HG03139 (cell line): ENCODE measurements around the gene MYH9.

ENCODE experiments used
- ATAC-seq: cut with Tn5 transposase; IDR thresholded peaks from one replicate; pipeline ENCODE4 v1.9.1; 2021; ENCODE audit not compliant: unreplicated experiment

Gene MYH9

DNA sequence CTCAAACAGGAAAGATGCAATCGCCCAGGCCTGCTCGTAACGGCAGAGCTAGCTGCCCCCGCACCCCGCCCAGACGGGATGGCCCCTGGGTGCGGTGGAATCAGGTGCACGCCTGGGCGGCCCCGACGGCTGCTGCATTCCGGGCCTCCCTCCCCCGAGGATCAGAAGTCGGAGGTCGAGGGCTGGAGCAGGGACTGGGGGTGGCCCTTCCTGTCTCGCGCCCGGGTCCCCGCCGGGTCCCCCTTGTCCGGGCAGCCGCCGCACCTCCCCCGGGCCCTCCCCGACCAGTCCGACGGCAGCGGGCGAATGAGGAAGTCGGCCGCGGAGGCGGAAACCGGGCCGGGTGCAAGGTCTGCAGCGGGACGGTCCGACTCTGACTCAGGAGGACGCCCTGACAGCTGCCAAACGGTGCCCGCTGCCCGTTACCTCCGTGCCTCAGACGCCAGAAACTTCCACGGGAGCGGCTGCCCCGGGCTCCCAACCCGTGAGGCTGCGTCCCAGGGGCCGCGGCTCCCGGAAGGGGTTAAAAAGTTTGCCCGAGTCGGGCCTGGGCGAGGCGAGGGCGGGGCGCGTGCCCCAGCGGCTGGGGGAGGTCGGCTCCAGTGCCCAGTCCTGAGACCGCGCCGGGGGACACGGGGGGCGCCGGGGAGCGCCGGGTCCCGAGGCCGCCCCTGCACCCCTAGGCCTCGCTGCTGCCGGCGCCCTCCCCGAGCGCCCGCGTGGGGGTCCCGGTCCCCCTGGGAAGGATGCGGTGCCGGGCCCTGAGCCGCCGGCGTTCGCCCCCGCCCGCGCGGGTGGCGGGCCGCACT is 663 bp downstream of the MYH9 start:
- no peak for ATAC-seq

DNA sequence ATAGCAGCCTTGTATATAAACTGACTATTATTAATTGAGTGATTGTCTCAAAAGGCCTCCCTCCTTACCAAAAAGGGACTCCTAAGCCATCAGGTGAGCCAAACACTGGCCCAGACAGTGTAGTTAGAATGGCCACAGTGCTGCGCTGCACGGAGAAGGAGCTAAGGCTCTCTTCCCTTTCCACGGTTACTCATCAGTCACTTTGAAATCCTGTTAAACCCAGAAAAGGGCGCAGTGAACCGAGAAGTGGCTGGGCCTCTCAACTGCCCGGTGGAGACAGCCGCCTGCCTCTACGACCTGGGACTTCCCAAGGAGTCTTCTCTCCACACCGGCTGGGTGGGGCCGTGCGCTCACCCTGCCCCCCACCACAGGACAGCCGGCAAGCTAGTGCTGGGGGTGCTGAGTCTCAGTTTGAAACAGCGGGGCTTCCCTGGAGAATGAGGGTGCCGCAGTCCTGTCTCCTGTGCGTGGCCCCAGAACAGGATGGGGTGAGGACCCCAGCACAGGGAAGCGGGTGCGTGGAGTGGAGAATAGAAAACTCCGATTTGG is 1.3 kb downstream of the MYH9 start:
- ATAC-seq: no peak

DNA sequence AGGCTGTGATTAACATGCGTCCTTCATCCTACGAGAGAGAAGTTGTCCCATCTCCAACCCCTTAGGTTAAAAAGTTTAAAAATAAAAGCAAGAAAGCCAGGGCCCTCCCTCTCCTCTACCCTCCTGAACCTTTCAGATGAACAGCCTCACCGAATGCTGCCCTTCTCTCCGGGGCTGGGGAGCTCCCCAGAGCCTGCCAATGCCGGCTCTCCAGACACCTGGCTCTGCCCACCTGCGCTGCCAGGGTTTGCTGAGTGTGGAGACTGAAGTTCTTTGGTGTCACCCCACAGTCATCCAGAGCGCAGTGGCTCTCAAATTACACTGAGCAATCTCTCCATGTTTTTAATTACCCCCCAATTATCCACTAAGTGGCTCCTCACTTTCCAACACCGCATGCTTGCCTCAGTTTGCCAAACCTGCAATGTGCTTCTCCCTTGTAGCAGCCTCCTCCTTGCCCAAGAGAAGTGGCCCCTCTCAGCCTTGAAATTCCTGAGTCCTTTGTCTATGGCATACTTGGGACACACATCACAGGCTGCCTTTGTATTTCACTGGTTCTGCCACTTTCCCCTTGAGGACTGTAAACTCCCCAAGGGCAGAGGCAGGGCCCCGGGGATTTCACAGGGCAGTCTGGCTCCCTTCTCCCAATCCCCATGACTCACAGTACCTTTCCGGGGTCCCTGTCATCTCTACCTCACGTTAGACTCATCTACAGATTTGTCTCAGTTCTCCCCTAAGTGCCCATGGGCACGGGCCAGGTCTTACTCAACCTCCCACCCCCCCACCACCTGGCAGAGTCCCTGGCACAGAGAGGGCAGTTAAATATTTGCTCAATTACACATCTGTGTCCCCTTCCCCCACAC is 2.0 kb downstream of the MYH9 start:
- ATAC-seq: no peak

DNA sequence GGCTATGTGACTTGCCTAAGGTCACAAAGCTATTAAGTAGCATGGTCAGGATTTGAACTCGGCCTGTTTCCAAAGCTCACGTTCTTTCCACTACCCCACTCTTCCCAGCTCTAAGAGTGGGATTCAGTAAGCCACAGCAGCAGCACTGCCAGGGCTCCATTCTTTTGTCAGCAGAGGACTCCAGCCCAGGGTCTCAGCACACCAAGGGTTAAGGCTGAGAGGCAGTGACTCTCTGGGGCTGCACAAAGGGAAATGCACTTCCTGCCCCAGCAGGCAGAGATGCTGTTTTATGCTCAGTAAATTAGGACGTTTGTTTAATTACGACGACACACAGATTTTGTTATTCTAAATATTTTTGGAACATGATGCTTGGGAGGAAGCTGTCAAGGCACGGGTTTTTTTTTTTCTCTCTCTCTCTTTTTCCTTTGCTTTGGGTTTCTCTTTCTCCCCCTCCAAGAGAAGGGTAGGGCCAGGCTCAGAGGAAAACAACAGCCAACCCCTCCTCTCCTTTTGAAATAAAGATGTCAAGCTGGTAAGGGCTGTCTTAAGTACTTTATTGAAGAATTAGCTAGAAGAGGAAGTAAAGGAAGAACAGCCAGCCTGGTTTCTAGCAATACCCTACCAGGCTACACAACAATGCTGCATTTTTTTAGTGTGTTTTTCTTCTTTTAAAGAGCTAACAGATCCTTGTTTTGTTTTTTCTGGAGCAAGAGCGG is 2.8 kb downstream of the MYH9 start:
- no peak for ATAC-seq

DNA sequence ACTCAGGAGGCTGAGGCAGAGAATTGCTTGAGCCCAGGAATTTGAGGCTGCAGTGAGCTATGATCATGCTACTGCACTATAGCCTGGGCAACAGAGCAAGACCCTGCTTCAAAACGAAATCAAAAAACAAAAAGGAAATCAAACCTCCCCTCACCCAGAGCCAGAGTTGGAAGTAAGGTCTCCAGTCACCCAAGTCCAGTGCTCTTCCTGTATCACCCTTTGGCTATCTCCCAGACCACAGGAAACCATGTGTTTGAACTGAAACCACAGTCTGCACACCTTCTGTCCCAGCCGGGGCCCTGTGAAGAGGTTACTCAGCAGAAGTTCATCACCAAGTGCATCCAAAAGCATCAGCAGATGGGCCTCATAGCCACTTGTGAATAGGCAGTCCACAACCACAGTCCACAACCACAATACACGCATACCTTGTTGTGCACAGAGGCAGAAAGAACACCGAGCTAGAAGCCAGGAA is 4.6 kb downstream of the MYH9 start:
- no peak for ATAC-seq

DNA sequence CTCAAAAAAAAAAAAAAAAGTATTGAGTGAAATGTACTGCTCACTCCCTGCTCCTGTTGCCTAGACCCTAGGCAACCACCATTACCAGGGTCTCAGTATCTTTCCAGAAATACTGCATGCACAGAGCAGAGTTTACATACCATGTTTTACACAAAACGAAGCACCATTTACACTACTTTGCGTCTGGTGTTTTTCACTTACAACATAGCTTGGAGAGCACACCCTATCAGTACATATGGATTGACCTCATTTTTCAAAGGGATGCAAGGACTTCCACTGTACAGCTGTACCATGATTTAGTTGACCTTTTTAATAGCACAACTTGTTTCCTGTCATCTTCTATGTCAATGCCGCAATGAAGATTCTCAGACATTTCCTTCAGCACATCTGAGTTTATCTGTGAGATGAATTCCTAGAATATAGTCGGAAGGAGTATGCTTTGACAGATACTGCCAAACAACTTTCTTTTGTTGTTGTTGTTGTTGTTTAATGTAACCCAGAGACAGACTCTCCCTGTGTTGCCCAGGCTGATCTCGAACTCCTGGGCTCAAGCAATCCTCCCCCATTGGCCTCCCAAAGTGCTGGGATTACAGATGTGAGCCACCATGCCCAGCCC is 6.1 kb downstream of the MYH9 start:
- ATAC-seq: no peak

DNA sequence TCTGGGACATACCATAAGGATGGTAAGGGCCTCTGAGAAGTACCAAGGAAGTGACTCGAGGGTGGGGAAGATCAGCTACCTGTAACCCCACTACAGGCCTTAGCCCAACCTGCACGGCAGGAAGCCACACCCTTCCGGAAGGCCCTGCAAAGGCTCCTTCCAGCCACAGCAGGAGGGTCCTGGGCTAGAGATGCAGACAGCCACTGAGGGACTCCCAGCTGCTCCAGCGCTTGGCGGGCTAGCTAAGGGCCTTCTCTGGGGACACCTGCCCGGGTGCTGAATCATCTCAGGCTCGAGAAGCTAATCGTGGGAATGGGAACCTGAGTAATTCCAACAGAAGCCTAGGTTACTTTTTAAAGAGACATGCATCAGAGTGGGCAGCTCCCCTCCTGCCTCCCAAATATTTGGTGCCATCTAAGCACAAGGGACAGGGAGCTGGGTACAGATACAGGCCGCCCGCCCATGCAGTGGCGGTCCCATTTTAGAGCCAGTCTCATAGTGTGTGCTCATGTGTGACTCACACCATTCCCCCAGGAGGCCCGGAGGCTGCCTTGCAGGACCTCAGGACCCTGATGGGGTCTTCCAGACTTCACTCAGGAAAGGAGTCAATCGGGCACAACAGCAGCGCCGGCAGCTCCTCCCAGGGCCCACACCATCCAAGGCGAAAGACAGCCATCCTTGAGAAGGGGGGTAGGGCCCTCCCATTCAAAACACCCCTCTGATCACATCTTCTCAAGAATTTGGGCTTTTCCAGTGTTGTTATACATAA is 8.0 kb downstream of the MYH9 start:
- no peak for ATAC-seq

DNA sequence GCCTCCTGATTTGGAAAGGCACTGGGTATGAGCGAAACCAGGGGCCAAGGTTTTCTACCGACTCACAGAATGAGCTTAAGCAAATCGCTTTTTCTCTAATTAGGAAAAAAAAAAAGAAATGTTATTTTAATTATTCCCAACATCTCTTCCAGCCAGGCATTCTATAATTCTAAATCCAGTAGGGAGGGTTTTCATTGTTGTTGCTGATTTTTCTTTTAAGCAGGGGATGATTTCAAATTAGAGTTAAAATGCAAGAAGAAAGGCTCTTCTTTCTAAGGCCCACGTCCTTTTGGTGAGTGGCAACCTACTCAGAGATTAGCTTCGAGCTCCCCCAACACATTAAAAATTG is 8.9 kb downstream of the MYH9 start:
- no peak for ATAC-seq

DNA sequence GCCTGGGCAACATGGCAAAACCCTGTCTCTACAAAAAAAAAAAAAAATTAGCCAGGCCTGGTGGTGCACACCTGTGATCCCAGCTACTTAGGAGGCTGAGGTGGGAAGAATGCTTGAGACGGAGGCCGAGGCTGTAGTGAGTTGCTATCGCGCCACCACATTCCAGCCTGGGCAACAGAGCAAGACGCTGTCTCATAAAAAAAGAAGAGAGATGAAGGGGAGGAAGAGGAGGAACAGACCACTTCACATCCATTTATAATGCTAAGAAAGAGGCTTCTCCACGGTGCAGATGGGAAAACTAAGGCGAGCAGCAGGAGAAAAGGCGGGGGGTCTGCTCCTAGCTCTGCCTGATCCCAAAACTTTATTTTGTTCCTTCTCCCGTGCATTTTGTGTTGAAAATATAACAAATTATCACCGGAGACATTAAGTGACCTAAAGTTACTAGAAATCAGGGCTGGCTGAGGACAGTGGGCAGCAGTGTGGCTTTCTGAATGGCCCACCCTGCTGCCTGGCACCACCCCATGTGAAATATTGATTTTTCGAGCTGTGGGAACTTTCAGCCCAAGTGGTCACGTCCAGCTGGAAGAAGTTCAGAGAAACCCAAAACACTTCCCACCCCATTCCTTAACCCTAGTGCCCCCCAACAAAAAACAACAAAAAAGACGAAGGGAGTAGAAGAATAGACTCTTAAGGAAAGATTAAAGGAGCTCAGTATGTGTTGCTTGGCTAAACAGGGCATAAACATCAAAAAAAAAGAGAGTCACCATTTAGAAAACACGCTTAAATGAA is 9.5 kb downstream of the MYH9 start:
- no peak for ATAC-seq

DNA sequence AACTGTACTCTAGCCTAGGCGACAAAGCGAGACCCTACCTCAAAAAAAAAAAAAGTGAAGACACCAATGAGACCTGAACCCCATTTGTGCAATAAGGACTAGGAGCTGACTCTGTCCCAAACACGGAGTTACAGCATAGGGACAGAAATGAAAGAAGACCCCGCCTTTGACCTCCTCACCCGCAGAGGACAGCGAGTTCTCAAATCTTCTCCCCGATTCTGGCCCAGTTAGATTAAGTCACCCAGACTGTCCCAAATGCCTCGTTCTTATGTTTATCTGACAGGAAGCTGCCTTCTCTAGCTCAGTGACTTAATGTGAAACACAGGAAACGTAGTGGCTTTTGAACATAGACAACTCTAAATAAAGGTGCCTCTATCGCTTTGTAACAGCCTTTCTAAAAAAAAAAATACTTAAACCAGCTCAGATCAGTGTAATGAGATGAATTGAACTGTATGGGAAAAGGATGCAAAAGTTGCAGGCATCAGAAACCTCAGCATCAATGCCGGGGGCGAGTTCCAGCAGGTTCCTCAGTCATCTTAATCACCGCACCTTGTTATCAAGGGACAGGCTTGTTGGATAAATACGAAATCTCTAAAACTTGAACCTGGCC is 10.6 kb downstream of the MYH9 start:
- no peak for ATAC-seq

DNA sequence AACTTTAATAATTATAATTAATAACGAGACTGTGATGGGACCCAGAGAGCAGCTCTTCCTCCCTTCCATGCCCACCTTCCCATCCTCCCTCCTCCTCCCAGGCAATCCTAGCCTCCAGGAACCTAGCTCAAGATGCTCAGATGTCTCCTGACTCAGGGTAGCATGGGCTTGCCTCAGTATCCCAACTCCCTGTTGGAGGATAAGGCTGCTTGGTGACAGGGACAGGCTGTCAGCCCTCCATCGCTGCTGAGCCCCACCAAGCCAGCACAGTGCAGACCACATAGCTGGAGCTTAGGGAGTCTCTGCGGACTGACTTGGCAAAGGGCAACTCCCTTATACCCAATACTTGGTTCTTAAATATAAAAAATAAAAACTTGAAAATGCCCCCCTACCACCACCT is 11.5 kb downstream of the MYH9 start:
- ATAC-seq: no peak

DNA sequence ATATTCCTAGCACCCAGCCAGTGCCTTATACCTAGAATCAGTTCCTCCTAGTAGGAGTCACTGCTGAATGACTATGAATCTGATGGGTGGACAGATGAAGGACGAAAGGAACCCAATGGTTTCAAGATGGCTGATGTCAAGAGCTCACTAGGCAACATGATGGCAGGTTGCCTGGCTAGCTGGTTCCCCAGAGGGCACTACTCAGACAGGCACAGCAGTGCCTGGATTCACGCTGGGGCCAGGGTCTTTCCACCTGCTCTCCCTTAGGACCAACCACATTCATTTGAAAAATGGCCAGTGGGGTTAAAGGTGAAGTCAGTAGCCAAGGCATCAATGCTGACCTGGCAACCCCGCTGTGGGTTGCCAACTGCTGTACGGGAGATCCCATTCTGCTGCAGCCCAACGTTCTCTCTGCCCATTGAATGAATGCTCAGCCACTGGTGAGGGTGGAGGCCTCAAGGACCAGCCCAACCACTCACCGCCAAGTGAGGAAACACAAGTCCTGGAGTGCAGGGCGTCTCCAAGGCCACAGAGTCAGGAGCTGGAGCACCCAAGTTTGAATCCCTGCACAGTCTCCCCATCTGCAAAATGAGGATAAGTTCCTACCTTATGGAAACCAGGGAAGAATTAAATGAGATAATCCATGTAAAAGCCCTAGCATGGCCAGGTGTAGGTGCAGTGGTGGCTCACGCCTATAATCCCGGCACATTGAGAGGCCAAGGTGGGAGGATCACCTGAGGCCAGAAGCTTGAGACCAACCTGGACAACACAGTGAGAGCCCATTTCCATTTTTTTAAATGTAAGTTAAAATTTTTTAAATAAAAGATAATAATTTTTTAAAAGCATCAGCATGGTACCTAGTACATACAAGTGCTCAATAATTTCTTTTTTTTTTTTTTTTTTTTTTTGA is 12.4 kb downstream of the MYH9 start:
- ATAC-seq: no peak

DNA sequence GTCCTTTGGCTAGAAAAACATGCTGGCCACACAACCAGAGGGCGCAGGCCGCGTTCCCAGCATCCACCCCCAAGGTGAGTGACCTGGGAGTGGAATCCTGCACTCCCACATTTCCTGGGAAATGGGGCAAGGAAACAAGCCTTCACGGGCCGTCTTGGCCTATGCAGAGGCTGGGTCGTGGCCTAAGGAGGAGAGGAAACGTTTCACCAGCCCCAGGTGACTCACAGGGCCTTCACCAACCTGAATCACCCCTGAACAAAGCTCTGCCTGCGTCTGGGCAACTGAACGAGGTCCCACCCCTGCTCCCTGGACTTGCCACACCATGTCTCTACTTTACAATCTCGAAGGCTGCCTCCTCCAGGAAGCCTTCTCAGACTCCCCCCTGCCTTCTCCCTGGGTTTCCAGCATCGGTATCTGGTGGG is 13.2 kb downstream of the MYH9 start:
- no peak for ATAC-seq

DNA sequence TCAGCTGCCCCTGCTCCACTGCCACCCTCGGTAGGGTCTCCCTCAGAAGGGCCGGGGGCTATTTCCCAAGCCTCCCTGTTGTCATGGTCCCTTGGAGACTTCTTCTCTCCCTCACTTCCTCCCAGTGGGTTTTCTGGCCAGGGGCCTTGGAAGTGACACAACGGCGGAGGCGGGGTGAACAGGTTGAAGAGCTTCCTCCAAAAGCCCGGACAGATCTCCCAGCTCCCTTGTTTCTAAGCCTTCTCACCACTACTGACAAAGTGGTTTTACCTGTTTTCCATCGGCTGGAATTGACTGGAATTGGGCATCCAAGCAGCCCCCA is 14.5 kb downstream of the MYH9 start:
- ATAC-seq: no peak

DNA sequence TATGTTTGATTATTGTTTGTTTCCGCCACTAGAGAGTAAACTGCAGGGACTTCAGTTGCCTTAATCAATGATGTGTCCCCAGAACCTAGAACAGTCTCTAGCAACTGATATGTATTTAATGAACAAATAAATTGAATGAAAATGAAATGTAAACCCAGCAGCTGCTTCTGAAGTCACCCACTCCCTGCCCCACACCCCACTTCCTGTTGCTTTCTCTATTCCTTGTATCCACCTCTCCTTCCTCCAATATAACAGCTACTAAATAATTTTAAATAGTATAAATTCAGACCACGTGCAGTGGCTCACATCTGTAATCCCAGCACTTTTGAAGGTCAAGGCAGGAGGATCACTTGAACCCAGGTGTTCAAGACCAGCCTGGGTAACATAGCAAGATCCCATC is 15.8 kb downstream of the MYH9 start:
- no peak for ATAC-seq

DNA sequence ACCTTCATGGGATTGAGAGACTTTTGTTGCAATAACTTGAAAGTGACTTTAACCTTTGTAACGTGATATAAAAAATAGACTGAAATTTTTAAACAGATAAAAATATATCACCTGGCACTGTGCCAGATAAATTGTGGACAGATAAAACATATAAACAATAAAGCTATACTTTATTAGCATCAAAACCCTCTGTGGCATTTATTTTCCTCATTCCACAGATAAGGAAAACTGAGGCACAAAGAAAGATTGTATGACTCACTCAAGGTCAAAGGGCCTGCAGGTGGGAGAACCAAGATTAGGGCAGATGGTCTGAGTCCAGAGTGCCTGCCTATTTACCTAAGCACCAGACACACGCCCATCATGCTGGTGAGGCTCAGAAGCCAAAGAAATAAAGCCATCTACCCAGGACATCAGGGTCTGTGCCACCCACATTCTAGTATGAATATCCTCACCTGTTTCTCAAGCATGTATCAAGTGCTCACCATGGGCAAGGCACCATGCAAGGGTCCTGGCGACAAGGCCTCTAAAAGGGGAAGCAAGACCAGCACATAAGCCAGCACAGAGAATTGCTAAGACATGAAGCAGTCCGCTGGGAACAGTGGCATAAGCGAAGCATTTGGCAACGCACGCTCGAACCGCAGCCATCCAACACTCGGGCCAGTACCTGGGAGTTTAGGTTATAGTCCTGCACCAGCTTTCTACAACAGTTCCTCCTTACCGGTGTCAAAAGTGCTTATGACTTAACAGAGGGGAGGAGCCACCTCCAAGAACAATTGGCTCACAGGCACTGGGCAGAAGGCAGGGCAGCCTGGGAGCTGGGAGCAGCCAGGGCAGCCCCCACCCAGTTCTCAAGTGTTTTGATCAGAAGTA is 17.6 kb downstream of the MYH9 start:
- ATAC-seq: no peak
